Neural cell (in vitro differentiated cells): Measurements from ENCODE around the gene C20orf144.

Experiments
- CTCF ChIP-seq: fragments of 450-650 bp; IDR thresholded peaks from 2 replicates; pipeline ENCODE4 v1.5.1; 2014; ENCODE audit warnings: antibody characterized with exemption, mild to moderate bottlenecking, moderate library complexity; ENCODE audit not compliant: poor library complexity, severe bottlenecking
- EP300 ChIP-seq: fragments of 450-650 bp; conservative IDR thresholded peaks from 2 replicates; pipeline ENCODE4 v1.6.1; 2014; ENCODE audit warnings: antibody characterized with exemption, mild to moderate bottlenecking, moderate library complexity; ENCODE audit not compliant: poor library complexity, severe bottlenecking
- SMC3 ChIP-seq: fragments of 450-650 bp; conservative IDR thresholded peaks from 2 replicates; pipeline ENCODE4 v1.6.1; 2014; ENCODE audit warnings: antibody characterized with exemption, mild to moderate bottlenecking, moderate library complexity; ENCODE audit not compliant: poor library complexity
- TAF1 ChIP-seq: IDR thresholded peaks from 2 replicates; pipeline ENCODE4 v1.6.1; 2012; ENCODE audit warnings: low read depth

GRCh38 chr20:33679758-33680485 lies 17.8 kb downstream of the C20orf144 start:
- TF ChIP-seq CTCF (no peak), EP300 (no peak), SMC3 (no peak), TAF1 (no peak)
